ENCODE results near the gene AFG1L.
"Not testable (repeated sequence)": the region's sequence is repeated elsewhere in the genome, so short reads cannot be mapped to it uniquely, and the experiment has no call there.

The AFG1L gene

GRCh38 chr6:108260809-108261569 lies 33.9 kb upstream of the AFG1L start, which contains the start of gene SNX3:
Gene SNX3 (minus strand): TSS chr6:108261040. CDS start chr6:108260921, 119 bp downstream.
- no peak for TF ChIP-seq EZH2phosphoT487 (IDR thresholded peaks at IDR 0.05; ENCODE audit: borderline replicate concordance)
- no peak for TF ChIP-seq CTCF (conservative IDR thresholded peaks at IDR 0.05; ENCODE audit: low read length)
- Histone ChIP-seq H3K36me3 (ENCODE audit: insufficient read depth, low read length) (no peaks in the 10 kb centered on the region), H4K20me1 (ENCODE audit: insufficient read depth, low read length, poor library complexity, severe bottlenecking) (peaks cover 29% of the 10 kb centered on the region), H3K4me2 (ENCODE audit: low read depth, low read length, poor library complexity, severe bottlenecking) (peak within 1 kb of the TSS; percentile 90), H3K9ac (ENCODE audit: low read depth, low read length, poor library complexity, severe bottlenecking) (peak within 1 kb of the TSS; percentile 95), H3K79me2 (ENCODE audit: insufficient read depth, low read length) (peaks cover 48% of the 10 kb centered on the region), H3F3A (ENCODE audit: low read depth) (no peaks in the 10 kb centered on the region), H3K4me3 (ENCODE audit: low read length, poor library complexity, severe bottlenecking) (peak within 1 kb of the TSS; percentile 86), H3K9me3 (ENCODE audit: insufficient read depth, low read depth, low read length) (no peaks in the 10 kb centered on the region), H3K27me3 (ENCODE audit: insufficient read depth, low read length, poor library complexity, severe bottlenecking) (no peaks in the 10 kb centered on the region), H2AFZ (ENCODE audit: low read length) (peak within 1 kb of the TSS; percentile 89), H3K9me2 (replicated peaks; ENCODE audit: low read depth, low read length) (no peaks in the 10 kb centered on the region), H3K4me1 (ENCODE audit: insufficient read depth, low read length, poor library complexity, severe bottlenecking) (peaks cover 24% of the 10 kb centered on the region)

GRCh38 chr6:108263371-108263770 lies 31.5 kb upstream of the AFG1L start:
- H3K36me3 ChIP-seq (ENCODE audit: insufficient read depth, low read length): no peaks in the 10 kb centered on the region
- H3K27me3 ChIP-seq (ENCODE audit: insufficient read depth, low read length, poor library complexity, severe bottlenecking): no peaks in the 10 kb centered on the region
- no peak overlapping the region for H3K4me3 ChIP-seq (ENCODE audit: low read length, poor library complexity, severe bottlenecking)

GRCh38 chr6:108268845-108269244 lies 26.0 kb upstream of the AFG1L start:
- no peak overlapping the region for H3K4me2 ChIP-seq (ENCODE audit: low read depth, low read length, poor library complexity, severe bottlenecking)
- no peak overlapping the region for H2AFZ ChIP-seq (ENCODE audit: low read length)
- H4K20me1 ChIP-seq (ENCODE audit: insufficient read depth, low read length, poor library complexity, severe bottlenecking): no peaks in the 10 kb centered on the region
- H3K9ac ChIP-seq (ENCODE audit: low read depth, low read length, poor library complexity, severe bottlenecking): no peak overlapping the region
- no peaks in the 10 kb centered on the region for H3K27me3 ChIP-seq (ENCODE audit: insufficient read depth, low read length, poor library complexity, severe bottlenecking)
- H3K9me2 ChIP-seq (replicated peaks; ENCODE audit: low read depth, low read length): no peaks in the 10 kb centered on the region
- H3K4me3 ChIP-seq (ENCODE audit: low read length, poor library complexity, severe bottlenecking): no peak overlapping the region
- H3K79me2 ChIP-seq (ENCODE audit: insufficient read depth, low read length): no peaks in the 10 kb centered on the region
- no peaks in the 10 kb centered on the region for H3F3A ChIP-seq (ENCODE audit: low read depth)
- no peak for TF ChIP-seq CTCF (conservative IDR thresholded peaks at IDR 0.05; ENCODE audit: low read length)
- TF ChIP-seq EZH2phosphoT487 (IDR thresholded peaks at IDR 0.05; ENCODE audit: borderline replicate concordance): no peak
- H3K9me3 ChIP-seq (ENCODE audit: insufficient read depth, low read depth, low read length): no peaks in the 10 kb centered on the region
- no peaks in the 10 kb centered on the region for H3K4me1 ChIP-seq (ENCODE audit: insufficient read depth, low read length, poor library complexity, severe bottlenecking)
- H3K36me3 ChIP-seq (ENCODE audit: insufficient read depth, low read length): no peaks in the 10 kb centered on the region

More at GRCh38 chr6:108263371-108263770, 31.5 kb upstream of the AFG1L start:
- Histone ChIP-seq H4K20me1 (ENCODE audit: insufficient read depth, low read length, poor library complexity, severe bottlenecking) (peaks cover 13% of the 10 kb centered on the region), H3F3A (ENCODE audit: low read depth) (no peaks in the 10 kb centered on the region), H3K9me3 (ENCODE audit: insufficient read depth, low read depth, low read length) (no peaks in the 10 kb centered on the region), H3K9me2 (replicated peaks; ENCODE audit: low read depth, low read length) (no peaks in the 10 kb centered on the region), H3K4me1 (ENCODE audit: insufficient read depth, low read length, poor library complexity, severe bottlenecking) (peaks cover 11% of the 10 kb centered on the region), H2AFZ (ENCODE audit: low read length) (no peak overlapping the region), H3K9ac (ENCODE audit: low read depth, low read length, poor library complexity, severe bottlenecking) (no peak overlapping the region), H3K79me2 (ENCODE audit: insufficient read depth, low read length) (peaks cover 24% of the 10 kb centered on the region), H3K4me2 (ENCODE audit: low read depth, low read length, poor library complexity, severe bottlenecking) (no peak overlapping the region)
- TF ChIP-seq EZH2phosphoT487 (IDR thresholded peaks at IDR 0.05; ENCODE audit: borderline replicate concordance): no peak

GRCh38 chr6:108269955-108270354 lies 24.9 kb upstream of the AFG1L start:
- H3K4me2 ChIP-seq (ENCODE audit: low read depth, low read length, poor library complexity, severe bottlenecking); H3F3A ChIP-seq (ENCODE audit: low read depth); H2AFZ ChIP-seq (ENCODE audit: low read length); H3K4me3 ChIP-seq (ENCODE audit: low read length, poor library complexity, severe bottlenecking); H3K9ac ChIP-seq (ENCODE audit: low read depth, low read length, poor library complexity, severe bottlenecking); H4K20me1 ChIP-seq (ENCODE audit: insufficient read depth, low read length, poor library complexity, severe bottlenecking); H3K79me2 ChIP-seq (ENCODE audit: insufficient read depth, low read length); H3K9me2 ChIP-seq (replicated peaks; ENCODE audit: low read depth, low read length); H3K36me3 ChIP-seq (ENCODE audit: insufficient read depth, low read length); H3K27me3 ChIP-seq (ENCODE audit: insufficient read depth, low read length, poor library complexity, severe bottlenecking); H3K4me1 ChIP-seq (ENCODE audit: insufficient read depth, low read length, poor library complexity, severe bottlenecking); H3K9me3 ChIP-seq (ENCODE audit: insufficient read depth, low read depth, low read length): not testable (repeated sequence)

All from Loucy (cell line).